Islet of Langerhans (tissue), 1 donor: ENCODE measurements around the gene TIGD3.

Source experiments
- FAIRE-seq: peaks from one replicate; lab custom pipeline; 2011; peaks lifted over from hg19 to GRCh38; lab: Jason Lieb, UNC

Gene TIGD3

GRCh38 chr11:65354265-65355012 is at the start of gene TIGD3:
Gene TIGD3, plus strand, starts transcription at chr11:65354751. Its CDS starts 1,058 bp downstream, at chr11:65355809.
- no peak for FAIRE-seq

DNA sequence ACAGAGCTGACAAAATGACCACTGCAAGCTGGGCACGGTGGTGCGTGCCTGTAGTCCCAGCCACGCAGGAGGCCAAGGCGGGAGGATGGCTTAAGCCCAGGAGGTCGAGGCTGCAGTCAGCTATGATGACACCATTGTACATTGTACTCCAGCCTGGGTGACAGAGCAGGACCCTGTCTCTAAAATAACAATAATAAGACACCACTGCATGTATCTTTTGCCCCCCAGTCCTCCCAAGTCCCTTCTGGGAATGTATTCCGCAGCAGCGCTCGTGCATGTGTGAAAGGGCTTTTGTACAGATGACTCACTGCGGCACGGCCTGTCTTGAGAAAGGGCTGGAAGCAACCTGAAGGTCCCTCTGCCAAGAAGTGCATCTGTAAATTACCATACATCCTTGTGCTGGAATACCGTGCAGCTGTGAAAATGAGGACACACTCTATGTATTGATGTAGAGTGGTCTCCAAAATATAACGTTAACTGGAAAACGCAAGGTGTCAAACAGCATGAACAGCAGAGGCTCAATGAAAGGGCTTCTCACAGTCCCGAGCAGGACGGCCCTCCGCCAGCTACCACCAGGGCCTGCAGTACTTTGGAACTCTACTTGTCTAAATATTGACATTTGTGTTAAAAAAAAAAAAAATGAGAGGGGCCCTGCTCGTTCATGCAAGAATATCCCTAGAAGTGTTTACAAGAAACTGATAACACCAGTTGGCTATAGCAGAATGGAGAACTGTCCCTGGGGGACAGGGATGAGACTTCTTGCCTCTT is 48.9 kb upstream of the TIGD3 start:
- FAIRE-seq = no peak

- FAIRE-seq = no peak
These were observed 47.0 kb upstream of the TIGD3 start for GRCh38 chr11:65307298-65308229.

DNA sequence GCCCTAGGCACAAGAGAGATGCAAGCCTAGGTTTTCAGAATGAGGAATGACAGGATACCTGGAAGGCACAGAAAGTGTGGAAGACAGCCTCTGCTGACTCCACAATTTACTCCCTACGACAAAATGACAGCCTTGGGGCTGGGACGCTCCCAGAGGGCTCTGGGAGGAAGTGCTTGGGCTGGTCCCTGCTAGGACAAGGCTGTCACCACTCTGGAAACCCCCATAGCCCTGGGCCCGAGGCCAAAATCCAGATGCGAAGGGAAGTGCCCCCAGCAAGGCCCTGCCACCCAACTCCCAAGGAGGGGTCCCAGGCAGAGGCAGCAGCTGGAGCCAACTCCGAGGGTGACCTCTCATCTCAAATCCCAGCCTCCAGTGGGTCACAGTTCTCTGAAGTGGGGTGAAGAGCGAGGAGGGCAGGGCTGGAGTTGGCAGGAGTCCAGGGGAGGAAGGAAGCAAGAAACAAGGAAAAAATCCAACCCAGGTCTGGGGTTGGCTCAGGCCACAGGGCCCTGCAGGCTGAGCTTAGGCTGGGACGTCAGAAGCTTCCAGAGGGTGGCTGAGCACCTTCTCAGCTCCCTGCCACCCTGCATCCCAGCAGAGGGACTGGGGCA is 46.2 kb upstream of the TIGD3 start:
- FAIRE-seq = no peak

DNA sequence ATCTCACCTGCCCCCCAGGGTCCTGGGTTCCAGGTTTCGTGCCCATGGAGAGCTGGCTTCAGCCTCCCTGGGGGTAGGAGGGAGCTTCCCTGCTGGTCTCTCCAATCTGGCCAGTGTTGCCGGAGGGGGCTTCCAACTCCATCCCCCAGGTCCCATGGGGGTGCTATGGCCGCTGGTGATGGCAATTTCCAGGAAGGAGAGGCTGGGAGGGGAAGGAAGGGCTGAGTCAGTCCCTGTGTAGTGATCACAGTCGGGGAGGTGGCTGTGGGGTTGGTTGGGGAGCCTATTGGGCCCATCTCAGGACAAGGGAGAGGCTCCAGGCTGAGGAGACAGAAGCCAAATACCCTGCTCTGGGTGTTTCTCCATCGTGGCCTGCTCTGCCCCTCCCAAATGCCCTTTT is 45.5 kb upstream of the TIGD3 start:
- FAIRE-seq = no peak

DNA sequence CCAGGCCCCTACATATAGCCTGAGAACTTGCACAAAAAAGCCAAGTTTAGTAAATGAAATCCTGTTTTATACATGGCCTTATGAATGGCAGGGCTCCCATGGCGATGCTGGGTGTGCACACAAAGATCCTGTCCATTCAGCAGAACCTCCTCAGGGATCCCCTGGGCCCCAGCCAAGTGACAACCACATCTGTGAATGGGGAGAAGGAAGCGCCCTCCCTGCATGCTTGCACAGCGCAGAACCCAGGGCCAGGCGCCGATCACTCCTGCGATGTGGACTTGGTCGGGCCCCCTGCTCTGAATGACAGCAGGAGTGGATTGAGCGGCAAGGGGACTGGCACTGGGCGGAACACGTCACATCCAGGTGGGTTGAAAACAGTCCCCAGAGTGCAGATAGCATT is 44.3 kb upstream of the TIGD3 start:
- no peak for FAIRE-seq

DNA sequence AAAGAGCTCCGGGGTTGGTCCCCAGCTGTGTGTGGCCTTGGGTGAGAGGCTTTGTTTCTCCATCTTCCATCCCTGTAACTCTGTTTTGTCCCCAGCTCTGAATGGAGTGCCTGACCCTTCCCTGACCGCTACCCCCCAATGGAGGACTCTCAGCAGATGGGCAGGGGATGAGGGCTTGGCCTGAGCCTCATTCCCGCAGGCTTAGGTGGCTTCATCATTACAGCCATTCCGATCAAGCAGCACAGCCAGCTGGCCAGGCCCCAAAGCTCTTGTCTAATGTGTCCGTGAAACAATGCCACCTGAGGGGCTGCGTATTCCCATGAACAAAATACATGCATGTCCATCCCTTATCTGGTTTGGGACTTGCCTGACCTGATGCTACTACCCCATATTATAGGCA is 43.8 kb upstream of the TIGD3 start:
- no peak for FAIRE-seq

DNA sequence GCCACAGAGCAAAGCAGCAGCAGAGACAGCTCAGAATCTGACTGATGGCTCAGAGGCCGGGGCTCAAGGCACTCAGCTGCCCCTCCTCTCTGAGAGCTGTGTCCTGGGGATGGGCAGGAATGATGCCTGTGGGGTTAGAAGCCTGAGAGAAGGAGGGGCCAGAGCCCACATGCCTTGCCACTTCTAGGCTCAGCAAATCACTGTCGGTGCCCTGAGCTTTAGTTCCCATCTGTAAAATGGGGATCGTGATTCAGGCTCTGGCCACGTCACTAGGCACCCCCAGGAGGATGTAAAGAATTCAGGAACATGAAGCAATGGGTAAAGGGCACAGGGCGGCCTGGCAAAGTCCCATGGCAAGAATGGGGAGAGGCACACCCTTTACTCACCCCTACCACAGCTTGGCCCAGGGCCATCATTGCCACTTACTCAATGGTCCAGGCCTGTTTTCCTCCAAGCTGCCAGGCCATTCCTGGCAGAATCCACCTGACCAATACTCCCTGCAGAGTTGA is 43.3 kb upstream of the TIGD3 start:
- no peak for FAIRE-seq

DNA sequence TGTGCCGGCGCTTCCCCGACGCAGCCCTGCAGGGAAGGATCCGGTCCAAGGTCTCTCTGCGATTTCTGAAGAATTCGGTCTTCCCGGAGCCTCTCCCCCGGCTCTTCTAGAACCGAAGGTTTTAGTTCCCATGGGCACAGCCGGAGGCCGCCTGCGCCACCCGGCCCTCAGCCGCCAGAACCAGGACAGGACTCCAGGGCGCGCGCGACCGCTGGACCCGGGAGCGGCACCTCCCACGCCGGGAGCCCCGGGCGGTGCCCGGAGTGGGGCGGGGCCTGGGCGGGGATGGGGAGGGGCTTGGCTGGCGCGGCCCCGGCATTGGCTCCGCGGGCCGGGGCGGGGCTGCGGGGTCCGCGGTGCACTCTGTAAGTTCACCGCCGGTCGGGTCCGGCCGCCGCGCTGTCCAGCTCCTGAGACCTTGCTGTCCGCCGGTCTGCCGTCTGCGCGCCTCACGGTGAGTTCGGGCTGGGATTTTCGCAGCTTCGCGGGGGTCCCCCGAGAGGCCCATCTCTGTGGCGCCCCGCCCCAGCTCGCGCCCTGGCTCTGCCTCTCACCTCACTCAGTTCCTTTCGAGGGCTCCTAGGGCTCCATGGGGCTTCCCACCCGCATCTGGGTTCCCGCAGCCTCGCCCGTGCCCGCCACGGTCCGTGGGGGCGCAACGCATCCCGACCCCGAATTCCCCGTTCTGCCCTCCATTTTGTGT is 39.9 kb upstream of the TIGD3 start, which contains the start of gene CDC42EP2:
TSS of gene CDC42EP2 (plus strand) at position 366 of the 703 bp plus-strand sequence. CDS start 6,033 bp downstream, outside the sequence.
- no peak for FAIRE-seq

DNA sequence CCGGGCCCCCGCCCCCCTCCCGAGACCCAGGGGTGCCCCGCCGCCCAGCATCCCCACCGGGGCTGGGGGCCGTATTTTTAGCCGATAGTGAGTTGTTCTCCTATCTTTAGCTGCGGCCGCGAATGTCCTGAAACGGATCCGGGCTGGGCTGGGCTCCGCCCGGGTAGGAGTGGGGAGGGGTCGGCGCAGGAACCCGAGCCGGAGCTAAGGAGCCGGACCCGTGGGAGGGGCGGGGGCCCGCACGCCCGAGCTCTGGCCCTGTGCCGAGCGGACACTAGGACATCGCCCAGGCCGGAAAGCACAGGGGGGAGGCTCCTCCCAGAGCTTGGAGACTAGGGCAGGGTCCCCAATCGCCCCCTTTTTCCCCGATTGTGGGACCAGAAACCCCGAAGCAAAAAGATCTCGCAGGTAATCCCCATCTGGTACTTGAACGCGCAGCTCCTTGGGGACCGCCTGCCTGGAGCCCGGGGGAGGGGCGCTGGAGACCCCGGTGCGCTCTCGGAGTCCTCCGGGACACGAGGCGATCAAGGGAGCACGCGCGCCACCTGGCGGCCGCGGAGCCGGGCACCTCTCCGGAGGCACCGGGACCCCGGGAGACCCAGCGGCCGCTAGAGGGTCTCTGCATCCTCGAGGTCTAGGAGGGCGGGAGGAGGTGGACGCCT is 39.2 kb upstream of the TIGD3 start:
- FAIRE-seq = no peak

GRCh38 chr11:65315866-65316226 is 38.7 kb upstream of the TIGD3 start:
- no peak for FAIRE-seq

DNA sequence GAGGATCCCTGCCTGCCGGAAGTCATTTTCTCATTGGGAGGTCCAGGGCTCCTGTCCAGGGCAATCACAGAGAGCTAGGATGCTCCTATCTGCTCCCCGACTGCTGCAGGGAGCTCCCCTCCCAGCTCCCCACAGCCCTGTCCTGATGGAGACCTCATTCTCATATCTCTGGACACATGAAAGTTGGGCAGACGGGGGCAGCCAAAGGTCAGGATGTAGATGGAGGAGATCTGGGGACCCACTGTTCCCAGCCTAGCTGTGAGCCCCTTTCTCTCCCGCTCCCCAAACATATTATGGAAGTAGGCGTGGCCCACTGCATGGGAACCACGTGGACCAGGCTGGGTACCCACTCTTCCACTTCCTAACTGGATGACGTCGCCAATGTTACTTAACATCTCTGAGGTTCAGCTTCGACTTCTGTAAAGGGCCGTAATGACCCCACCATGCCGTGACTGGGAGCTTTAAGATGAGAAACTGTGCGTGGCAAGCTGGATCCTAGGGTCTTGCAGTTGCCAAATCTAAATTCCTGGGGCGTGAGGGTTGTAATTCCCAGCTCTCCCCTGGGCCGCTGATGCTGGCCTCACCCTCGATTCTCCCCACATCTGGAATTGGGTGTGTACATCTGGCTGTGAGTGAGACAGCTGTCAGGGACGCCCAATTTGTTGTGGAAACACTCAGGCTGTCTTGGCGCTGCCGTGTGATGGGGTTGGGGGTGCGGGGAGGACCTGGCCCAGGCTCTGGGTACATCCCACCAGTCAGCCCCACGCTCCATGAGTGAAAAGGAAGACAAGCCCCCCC is 38.1 kb upstream of the TIGD3 start:
- no peak for FAIRE-seq

- no peak for FAIRE-seq
These were observed 37.3 kb upstream of the TIGD3 start for GRCh38 chr11:65317025-65317786.

DNA sequence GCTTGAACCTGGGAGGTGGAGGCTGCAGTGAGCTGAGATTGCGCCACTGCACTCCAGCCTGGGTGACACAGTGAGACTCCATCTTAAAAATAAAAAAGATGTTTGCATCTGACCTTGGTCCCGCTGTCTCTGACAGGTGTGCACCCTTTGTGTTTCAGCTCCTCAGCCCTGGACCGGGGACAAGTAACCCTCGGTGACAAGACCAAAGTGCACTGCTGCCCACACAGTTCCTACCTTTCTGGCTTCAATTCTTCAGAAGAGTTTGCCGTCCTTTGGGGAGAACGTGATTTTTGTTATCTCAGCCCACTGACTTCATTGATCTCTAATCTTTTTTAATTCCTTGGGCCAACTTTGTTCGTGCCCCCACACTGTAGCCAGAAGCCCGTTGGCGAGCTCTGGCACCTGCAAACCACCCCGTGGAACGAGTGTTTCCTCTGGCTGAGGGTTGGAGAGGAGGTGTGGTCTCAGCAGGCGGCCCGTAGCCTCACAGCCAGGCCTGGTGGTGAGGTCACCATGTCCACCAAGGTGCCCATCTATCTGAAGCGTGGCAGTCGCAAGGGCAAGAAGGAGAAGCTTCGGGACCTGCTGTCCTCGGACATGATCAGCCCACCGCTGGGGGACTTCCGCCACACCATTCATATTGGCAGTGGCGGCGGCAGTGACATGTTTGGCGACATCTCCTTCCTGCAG is 34.0 kb upstream of the TIGD3 start:
- FAIRE-seq = no peak

GRCh38 chr11:65321076-65321475 is 33.5 kb upstream of the TIGD3 start:
- FAIRE-seq = no peak

DNA sequence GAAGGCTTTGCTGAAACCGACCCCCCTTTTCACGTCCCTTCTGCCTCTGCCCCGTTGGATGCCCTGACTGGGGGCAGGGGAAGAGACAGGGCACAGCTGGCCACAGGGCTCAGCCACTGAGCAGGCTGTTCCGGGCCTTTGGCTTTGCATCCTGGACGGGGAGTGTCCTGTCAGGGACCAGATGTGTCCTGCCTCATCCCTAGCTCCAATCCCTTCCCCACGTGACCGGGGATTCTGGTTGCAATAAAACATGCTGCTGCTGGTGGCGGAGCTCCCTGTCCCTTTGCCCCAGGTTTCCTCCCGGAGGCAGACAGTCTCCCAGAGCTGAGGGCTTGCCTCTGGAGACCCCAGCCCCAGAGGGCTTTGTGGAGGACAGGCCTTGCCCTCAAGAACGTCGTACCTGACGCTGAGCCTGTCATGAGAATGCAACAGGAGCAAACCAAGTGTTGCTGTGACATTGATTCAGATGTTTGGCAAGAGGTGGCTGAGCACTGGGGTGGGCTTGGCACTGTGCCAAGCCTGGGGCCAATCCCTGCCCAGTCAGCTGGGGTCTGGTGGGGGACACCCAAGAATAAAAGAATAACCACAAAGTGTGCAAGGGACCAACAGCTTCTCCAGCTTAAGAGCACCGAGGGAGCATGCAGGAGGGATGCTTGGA is 32.6 kb upstream of the TIGD3 start:
- no peak for FAIRE-seq

DNA sequence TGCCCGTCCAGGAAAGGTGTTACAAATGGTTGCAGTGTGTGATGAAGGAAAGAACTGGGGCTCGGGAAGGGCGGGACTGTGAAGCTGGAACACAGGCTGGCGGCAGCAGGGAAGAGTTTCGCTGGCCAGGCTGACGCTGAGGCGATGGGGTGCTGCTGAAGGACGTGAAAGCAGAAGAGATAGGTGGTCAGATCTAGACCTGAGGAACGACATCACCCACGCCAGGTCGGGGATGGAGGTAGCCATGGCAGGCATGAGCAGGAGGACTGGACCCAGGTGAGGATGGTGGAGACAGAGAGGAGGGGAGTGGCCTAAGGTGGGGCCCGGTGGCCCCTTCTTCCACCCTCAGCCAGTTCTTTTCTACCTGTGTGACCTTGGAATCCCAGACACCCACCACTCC is 30.7 kb upstream of the TIGD3 start:
- no peak for FAIRE-seq

DNA sequence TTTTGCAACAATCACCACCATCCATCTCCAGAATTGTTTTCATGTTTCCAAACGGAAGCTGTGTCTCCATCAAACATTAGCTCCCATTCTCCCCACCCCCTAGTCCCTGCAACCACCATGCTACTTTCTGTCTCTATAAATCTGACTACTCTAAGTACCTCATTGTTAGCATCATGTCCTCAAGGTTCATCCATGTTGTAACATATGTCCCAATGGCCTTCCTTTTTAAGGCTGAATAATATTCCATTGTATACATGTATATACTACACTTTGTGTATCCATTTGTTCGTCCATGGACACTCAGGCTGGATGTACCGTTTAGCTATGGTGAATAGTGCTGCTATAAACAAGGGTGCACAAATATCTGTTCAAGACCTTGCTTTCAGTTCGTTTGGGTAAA is 29.1 kb upstream of the TIGD3 start:
- no peak for FAIRE-seq
